ENCODE measurements around the gene SYCE3.

DNA sequence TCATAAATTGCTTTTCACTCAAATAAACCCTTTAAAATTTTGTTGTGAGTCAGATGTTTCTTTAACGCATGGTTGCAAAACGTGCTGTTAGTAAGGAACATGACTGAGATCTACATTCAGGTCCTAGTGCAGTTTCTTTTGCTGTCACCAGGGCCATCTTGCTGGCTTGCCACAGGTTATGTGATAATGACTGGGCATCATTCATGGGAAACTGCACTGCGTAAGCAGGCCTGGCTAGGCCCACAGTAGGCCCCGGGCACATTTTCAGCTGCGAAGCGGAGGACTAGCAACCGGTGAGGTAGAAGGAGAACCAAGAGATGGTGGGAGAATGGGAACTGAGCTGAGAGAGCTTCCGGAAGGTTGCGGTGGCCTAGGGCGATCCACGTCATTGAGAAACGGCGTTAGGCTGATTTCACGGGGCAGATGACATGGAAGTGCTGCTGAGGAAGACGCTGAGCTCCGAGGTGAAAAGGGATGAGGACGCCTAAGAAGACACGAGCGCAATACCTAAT lies 20.2 kb downstream of the SYCE3 start:
- TF ChIP-seq, protein P1, sequence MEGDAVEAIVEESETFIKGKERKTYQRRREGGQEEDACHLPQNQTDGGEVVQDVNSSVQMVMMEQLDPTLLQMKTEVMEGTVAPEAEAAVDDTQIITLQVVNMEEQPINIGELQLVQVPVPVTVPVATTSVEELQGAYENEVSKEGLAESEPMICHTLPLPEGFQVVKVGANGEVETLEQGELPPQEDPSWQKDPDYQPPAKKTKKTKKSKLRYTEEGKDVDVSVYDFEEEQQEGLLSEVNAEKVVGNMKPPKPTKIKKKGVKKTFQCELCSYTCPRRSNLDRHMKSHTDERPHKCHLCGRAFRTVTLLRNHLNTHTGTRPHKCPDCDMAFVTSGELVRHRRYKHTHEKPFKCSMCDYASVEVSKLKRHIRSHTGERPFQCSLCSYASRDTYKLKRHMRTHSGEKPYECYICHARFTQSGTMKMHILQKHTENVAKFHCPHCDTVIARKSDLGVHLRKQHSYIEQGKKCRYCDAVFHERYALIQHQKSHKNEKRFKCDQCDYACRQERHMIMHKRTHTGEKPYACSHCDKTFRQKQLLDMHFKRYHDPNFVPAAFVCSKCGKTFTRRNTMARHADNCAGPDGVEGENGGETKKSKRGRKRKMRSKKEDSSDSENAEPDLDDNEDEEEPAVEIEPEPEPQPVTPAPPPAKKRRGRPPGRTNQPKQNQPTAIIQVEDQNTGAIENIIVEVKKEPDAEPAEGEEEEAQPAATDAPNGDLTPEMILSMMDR (IDR thresholded peaks at IDR 0.05; ENCODE audit: extremely low read depth in 1 of 2, insufficient read depth in 1 of 2, low read depth in 1 of 2, low read length in 2 of 2), result no peak
- TF ChIP-seq EZH2 (IDR thresholded peaks at IDR 0.05; ENCODE audit: borderline replicate concordance, low read depth, low read length, severe bottlenecking) (no peak), POLR2A (IDR thresholded peaks at IDR 0.05; ENCODE audit: low read depth, low read length) (no peak), MYC (IDR thresholded peaks at IDR 0.05; ENCODE audit: low read depth, low read length) (no peak), GATA2 (IDR thresholded peaks at IDR 0.05; ENCODE audit: insufficient read depth, insufficient read length, low read depth, low read length) (no peak), FOS (IDR thresholded peaks at IDR 0.05; ENCODE audit: borderline replicate concordance, insufficient read depth, low read length) (no peak), POLR2AphosphoS5 (IDR thresholded peaks at IDR 0.05; ENCODE audit: insufficient read depth, low read depth, low read length) (no peak)
- TF ChIP-seq, protein P2, sequence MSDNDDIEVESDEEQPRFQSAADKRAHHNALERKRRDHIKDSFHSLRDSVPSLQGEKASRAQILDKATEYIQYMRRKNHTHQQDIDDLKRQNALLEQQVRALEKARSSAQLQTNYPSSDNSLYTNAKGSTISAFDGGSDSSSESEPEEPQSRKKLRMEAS (IDR thresholded peaks at IDR 0.05; ENCODE audit: insufficient read depth, insufficient read length), result no peak
